B cell (primary cell): ENCODE results near the gene PTH1R. TPM values are rescaled to one million over a fixed set of nuclear protein-coding genes. Genes with fewer than 3 reads are reported as not detected.

Experiments used
- ATAC-seq: fragments of 200-7000 bp; cut with Tn5 transposase; one replicate; pipeline ENCODE4 v1.10.0; 2021; ENCODE audit warnings: low read depth, mild to moderate bottlenecking, moderate number of reproducible peaks, moderate library complexity
- CTCF ChIA-PET: fragments of 350-600 bp; sonication (Branson Sonifier 250); formaldehyde crosslinking; loops from one replicate; lab custom pipeline; 2021; ENCODE audit warnings: antibody characterized with exemption, inconsistent platforms; lab: Charles Lee
- POLR2A ChIA-PET: fragments of 350-600 bp; sonication (Branson Sonifier 250); formaldehyde crosslinking; loops from one replicate; lab custom pipeline; 2021; ENCODE audit warnings: antibody characterized with exemption; lab: Charles Lee
- DNase-seq: peaks from one replicate; pipeline ENCODE4 v3.0.0; 2013
- H2AFZ ChIP-seq: 2 replicates; pipeline ENCODE4 v1.6.1; 2012; ENCODE audit warnings: mild to moderate bottlenecking, low read depth, low read length; ENCODE audit not compliant: insufficient read depth, poor library complexity, severe bottlenecking
- H3K27ac ChIP-seq, 2 donors: 1 replicate in 1 of 2; 2 replicates in 1 of 2; pipeline ENCODE4 v1.5.1; 2012 to 2013; ENCODE audit warnings: low read length in 2 of 2, mild to moderate bottlenecking in 2 of 2, moderate library complexity in 1 of 2
- H3K27me3 ChIP-seq, 4 experiments: fragments of 200-600 bp in 1 of 4; sonication (generic) in 1 of 4; replicated peaks in 1 of 4; 1 replicate in 2 of 4; 2 replicates in 2 of 4; pipeline versions ENCODE4 v1.6.1 to v1.7.0; 2013 to 2016; ENCODE audit warnings: low read length in 3 of 4, mild to moderate bottlenecking in 2 of 4, mixed read lengths in 1 of 4, moderate library complexity in 1 of 4; ENCODE audit not compliant: insufficient read depth in 4 of 4, control insufficient read depth in 3 of 4; ENCODE audit errors: control extremely low read depth in 1 of 4
- H3K36me3 ChIP-seq, 2 experiments: replicated peaks in 1 of 2; 1 replicate in 1 of 2; 2 replicates in 1 of 2; pipeline versions ENCODE4 v1.6.1 to v1.7.1; 2013; ENCODE audit warnings: low read length in 1 of 2; ENCODE audit not compliant: insufficient read depth in 2 of 2, control insufficient read depth in 1 of 2; ENCODE audit errors: control extremely low read depth in 1 of 2, extremely low read depth in 1 of 2
- H3K4me1 ChIP-seq, 2 donors: fragments of 200-600 bp in 1 of 2; sonication (generic) in 1 of 2; 1 replicate in 1 of 2; 2 replicates in 1 of 2; pipeline versions ENCODE4 v1.5.1 to v1.6.1; 2013 to 2017; ENCODE audit warnings: low read length in 2 of 2; ENCODE audit not compliant: control insufficient read depth in 2 of 2, insufficient read depth in 2 of 2
- H3K4me2 ChIP-seq: replicated peaks from 2 replicates; pipeline ENCODE3; 2012; ENCODE audit warnings: mild to moderate bottlenecking, low read depth, low read length; ENCODE audit not compliant: poor library complexity, severe bottlenecking
- H3K4me3 ChIP-seq, 5 experiments: fragments of 200-600 bp in 1 of 5; sonication (generic) in 1 of 5; 1 replicate in 3 of 5; 2 replicates in 2 of 5; pipeline versions ENCODE4 v1.5.1 to v1.7.0; 2011 to 2016; ENCODE audit warnings: low read length in 4 of 5, mild to moderate bottlenecking in 4 of 5, low read depth in 2 of 5, control low read depth in 1 of 5, moderate library complexity in 1 of 5; ENCODE audit not compliant: insufficient read depth in 1 of 5; ENCODE audit errors: control extremely low read depth in 1 of 5, extremely low read depth in 1 of 5
- H3K79me2 ChIP-seq: fragments of 200-600 bp; sonication (generic); one replicate; pipeline ENCODE4 v1.6.0; 2016; ENCODE audit warnings: low read length; ENCODE audit not compliant: control insufficient read depth, insufficient read depth
- H3K9ac ChIP-seq: fragments of 200-600 bp; sonication (generic); 2 replicates; pipeline ENCODE4 v1.6.1; 2017; ENCODE audit warnings: mild to moderate bottlenecking, low read length, moderate library complexity
- H3K9me3 ChIP-seq, 3 donors: one replicate each; pipeline versions ENCODE4 v1.6.1 to v1.7.1; 2013; ENCODE audit warnings: low read length in 2 of 3; ENCODE audit not compliant: control insufficient read depth in 2 of 3, insufficient read depth in 1 of 3; ENCODE audit errors: control extremely low read depth in 1 of 3
- H4K20me1 ChIP-seq: 2 replicates; pipeline ENCODE4 v1.6.0; 2012; ENCODE audit warnings: mild to moderate bottlenecking, low read length; ENCODE audit not compliant: insufficient read depth, control insufficient read depth, poor library complexity, severe bottlenecking
- H3K27ac Mint-ChIP-seq: one replicate; pipeline ENCODE4 v1.8.0; 2021; ENCODE audit warnings: mixed read lengths
- H3K27me3 Mint-ChIP-seq: one replicate; pipeline ENCODE4 v1.8.0; 2021; ENCODE audit warnings: mixed read lengths
- H3K4me1 Mint-ChIP-seq: one replicate; pipeline ENCODE4 v1.8.0; 2021; ENCODE audit warnings: mixed read lengths
- H3K4me3 Mint-ChIP-seq: one replicate; pipeline ENCODE4 v1.8.0; 2021; ENCODE audit warnings: mixed read lengths
- H3K9me3 Mint-ChIP-seq: one replicate; pipeline ENCODE4 v1.8.0; 2022; ENCODE audit warnings: mixed read lengths; ENCODE audit not compliant: insufficient read depth
- CTCF ChIP-seq: fragments of 200-600 bp; IDR thresholded peaks from one replicate; pipeline ENCODE4 v1.8.0; 2022; ENCODE audit warnings: antibody characterized with exemption, mild to moderate bottlenecking
- EZH2 ChIP-seq: IDR thresholded peaks from 2 replicates; pipeline ENCODE4 v1.6.1; 2012; ENCODE audit warnings: borderline replicate concordance, low read depth, mild to moderate bottlenecking, moderate library complexity, low read length; ENCODE audit not compliant: insufficient read depth, poor library complexity, severe bottlenecking
- WGBS: methylation state at CpG from one replicate; pipeline ENCODE4 v1.1.5; 2013; ENCODE audit warnings: missing lambda C conversion rate; ENCODE audit not compliant: insufficient coverage; 5-methylcytosine and 5-hydroxymethylcytosine counted together
- intact Hi-C: fragments of 100-400 bp; cut with micrococcal nuclease; formaldehyde crosslinking; loops from one replicate; pipeline ENCODE4 v1.10.0; 2022
- polyA plus RNA-seq: library from polyadenylated mRNA; depleted of rRNA; stranded (reverse); fragments of >200 nt; gene quantifications from 2 replicates; pipeline ENCODE4 v1.2.3, GENCODE V29; 2012
- total RNA-seq, 2 donors: library from RNA; stranded (reverse); fragments of 120-200 nt in 1 of 2; gene quantifications; 1 replicate in 1 of 2; 2 replicates in 1 of 2; pipeline versions ENCODE4 v1.2.3 to v1.2.4, GENCODE V29; 2013 to 2022

Gene PTH1R
- total and polyA plus RNA-seq, 2 donors (not counting 1 experiment from before 2014, with no cell fraction given) = not detected

GRCh38 chr3:46927718-46928073, 50.2 kb downstream of the PTH1R start:
- no peak for DNase-seq
- peaks cover 15% of the 10 kb centered on the region for H4K20me1 ChIP-seq
- H3K36me3 ChIP-seq = peaks cover 4 to 35% of the 10 kb centered on the region in 2 experiments
- peaks cover 2 to 9% (median 7%) of the 10 kb centered on the region in 3 donors for H3K9me3 ChIP-seq
- H3K4me1 Mint-ChIP-seq = peaks cover 93% of the 10 kb centered on the region
- H3K27ac ChIP-seq = peak overlapping the region; percentile 85 to 92
- ChIA-PET CTCF (interaction anchor here (0.7 to 13.6 kb wide), 9 partner anchors 10 to 396 kb away, joined by 3 to 146 read pairs (median 4); partner anchors contain the start of gene NBEAL2), POLR2A (interaction anchor here (0.7 to 2.9 kb wide), 9 partner anchors 9 to 60 kb away, joined by 3 to 15 read pairs (median 4); partner anchors contain the start of genes CCDC12 and NBEAL2)
- H3K27me3 Mint-ChIP-seq = no peaks in the 10 kb centered on the region
- H3K27me3 ChIP-seq = no peaks in the 10 kb centered on the region
- H3K9me3 Mint-ChIP-seq = peaks cover 3% of the 10 kb centered on the region
- H3K27ac Mint-ChIP-seq = peak overlapping the region; percentile 86
- H3K4me1 ChIP-seq = peaks cover 96 to 99% of the 10 kb centered on the region in 2 donors
- intact Hi-C loops = loop anchor here (1.0 to 10.0 kb wide), 6 partner anchors 19 to 397 kb away; partner anchors contain the start of genes CCDC12, KIF9, KLHL18 and NBEAL2
- TF ChIP-seq EZH2 (no peak), CTCF (no peak)
- H2AFZ ChIP-seq = no peak overlapping the region
- WGBS = no CpG with 5 or more reads among the region's 6 CpGs
- peak overlapping the region; percentile 61 for H3K9ac ChIP-seq
- peak overlapping the region; percentile 79 for H3K4me3 Mint-ChIP-seq
- peak; percentile 7 for ATAC-seq
- H3K4me2 ChIP-seq = peak overlapping the region; percentile 89
- peak overlapping the region in 4 of 5 experiments; percentile 35 to 56 (median 48) for H3K4me3 ChIP-seq
- peaks cover 66% of the 10 kb centered on the region for H3K79me2 ChIP-seq

GRCh38 chr3:46928282-46928681, 50.8 kb downstream of the PTH1R start:
- peak; percentile 7 for ATAC-seq
- peaks cover 2 to 9% (median 7%) of the 10 kb centered on the region in 3 donors for H3K9me3 ChIP-seq
- POLR2A ChIA-PET = interaction anchor here (0.7 to 2.9 kb wide), 7 partner anchors 8 to 59 kb away, joined by 3 to 15 read pairs (median 5); partner anchors contain the start of genes CCDC12 and NBEAL2
- peak; percentile 61 for DNase-seq
- peaks cover 95% of the 10 kb centered on the region for H3K4me1 Mint-ChIP-seq
- H3K9me3 Mint-ChIP-seq = peaks cover 3% of the 10 kb centered on the region
- H3K27me3 ChIP-seq = no peaks in the 10 kb centered on the region
- no peaks in the 10 kb centered on the region for H3K27me3 Mint-ChIP-seq
- peaks cover 98 to 100% of the 10 kb centered on the region in 2 donors for H3K4me1 ChIP-seq
- H3K79me2 ChIP-seq = peaks cover 66% of the 10 kb centered on the region
- H3K9ac ChIP-seq = no peak overlapping the region
- H3K36me3 ChIP-seq = peaks cover 2 to 30% of the 10 kb centered on the region in 2 experiments
- intact Hi-C loops = loop anchor here (1.0 to 10.0 kb wide), 3 partner anchors 48 to 397 kb away; partner anchors contain the start of genes CCDC12 and SETD2
- H3K4me3 ChIP-seq = no peak overlapping the region
- CTCF ChIA-PET = interaction anchor here (0.7 to 13.6 kb wide), 8 partner anchors 9 to 395 kb away, joined by 3 to 146 read pairs (median 4); partner anchors contain the start of gene NBEAL2
- peak overlapping the region; percentile 79 for H3K4me3 Mint-ChIP-seq
- WGBS = 0% methylated on average over 1 of the region's 1 CpG
- peak overlapping the region; percentile 85 to 92 for H3K27ac ChIP-seq
- peaks cover 15% of the 10 kb centered on the region for H4K20me1 ChIP-seq
- H2AFZ ChIP-seq = no peak overlapping the region
- peak overlapping the region; percentile 89 for H3K4me2 ChIP-seq
- peak overlapping the region; percentile 86 for H3K27ac Mint-ChIP-seq
- TF ChIP-seq EZH2 (no peak), CTCF (no peak)
